ENCODE data around the gene MED25. TPM values are rescaled to one million over a fixed set of nuclear protein-coding genes. Genes with fewer than 3 reads are reported as not detected.
"Not testable (repeated sequence)": the region's sequence is repeated elsewhere in the genome, so short reads cannot be mapped to it uniquely, and the experiment has no call there.

The MED25 gene
- total and polyA plus RNA-seq, 5 donors = 37.8 to 50.4 (median 41.5) TPM

GRCh38 chr19:49816590-49816989 is 1.5 kb upstream of the MED25 start:
- no peak for DNase-seq
- peak overlapping the region; percentile 57 for H3K27ac ChIP-seq (ENCODE audit: low read length)
- 87% methylated on average over 14 of the region's 14 CpGs for WGBS
- H3K9me3 ChIP-seq (ENCODE audit: control insufficient read depth, low read length) = no peaks in the 10 kb centered on the region
- H3K4me3 ChIP-seq (ENCODE audit: low read length) = peak overlapping the region; percentile 38
- intact Hi-C loops (cut with DNase I) = loop anchor here in 3 of 4 donors (5.0 to 10.0 kb wide), 2 partner anchors 48 to 51 kb away; partner anchors contain the start of gene PNKP (in 3 of the 3)
- no peak for ATAC-seq
- H3K4me1 ChIP-seq (ENCODE audit: control insufficient read depth, insufficient read depth, low read length) = peaks cover 3% of the 10 kb centered on the region
- no peaks in the 10 kb centered on the region for H3K27me3 ChIP-seq (ENCODE audit: control insufficient read depth, insufficient read depth)

GRCh38 chr19:49818649-49819370 is 721 bp downstream of the MED25 start:
- DNase-seq (peak in 2 of 3 donors; percentile 42 to 68), ATAC-seq (no peak)
- peak overlapping the region; percentile 65 for H3K4me3 ChIP-seq (ENCODE audit: low read length)
- H3K9me3 ChIP-seq (ENCODE audit: control insufficient read depth, low read length) = no peaks in the 10 kb centered on the region
- peaks cover 3% of the 10 kb centered on the region for H3K4me1 ChIP-seq (ENCODE audit: control insufficient read depth, insufficient read depth, low read length)
- peak overlapping the region; percentile 98 for H3K27ac ChIP-seq (ENCODE audit: low read length)
- 22% methylated on average over 16 of the region's 16 CpGs for WGBS
- H3K27me3 ChIP-seq (ENCODE audit: control insufficient read depth, insufficient read depth) = no peaks in the 10 kb centered on the region
- intact Hi-C loops (cut with DNase I) = loop anchor here in 3 of 4 donors (5.0 to 10.0 kb wide), 2 partner anchors 46 to 48 kb away; partner anchors contain the start of gene PNKP (in 3 of the 3)

GRCh38 chr19:49819452-49820115 is 1.5 kb downstream of the MED25 start:
- intact Hi-C loops (cut with DNase I) = loop anchor here in 3 of 4 donors (5.0 to 10.0 kb wide), 2 partner anchors 45 to 48 kb away; partner anchors contain the start of gene PNKP (in 3 of the 3)
- not testable (repeated sequence) for H3K27me3 ChIP-seq (ENCODE audit: control insufficient read depth, insufficient read depth); ATAC-seq; H3K9me3 ChIP-seq (ENCODE audit: control insufficient read depth, low read length); H3K4me3 ChIP-seq (ENCODE audit: low read length); H3K4me1 ChIP-seq (ENCODE audit: control insufficient read depth, insufficient read depth, low read length)
- H3K27ac ChIP-seq (ENCODE audit: low read length) = peak overlapping the region; percentile 51
- DNase-seq = peak in 1 of 3 donors; percentile 65
- 74% methylated on average over 7 of the region's 7 CpGs for WGBS

- intact Hi-C loops (cut with DNase I) = no loop called here
- 54% methylated on average over 10 of the region's 10 CpGs for WGBS
- no peaks in the 10 kb centered on the region for H3K27me3 ChIP-seq (ENCODE audit: control insufficient read depth, insufficient read depth)
- no peaks in the 10 kb centered on the region for H3K9me3 ChIP-seq (ENCODE audit: control insufficient read depth, low read length)
- no peak overlapping the region for H3K4me3 ChIP-seq (ENCODE audit: low read length)
- ATAC-seq (no peak), DNase-seq (peak in 1 of 3 donors; percentile 44)
- H3K27ac ChIP-seq (ENCODE audit: low read length) = peak overlapping the region; percentile 51
- peaks cover 3% of the 10 kb centered on the region for H3K4me1 ChIP-seq (ENCODE audit: control insufficient read depth, insufficient read depth, low read length)
Observed at GRCh38 chr19:49820125-49820524, 2.0 kb downstream of the MED25 start.

GRCh38 chr19:49823472-49823871 is 5.4 kb downstream of the MED25 start:
- no peaks in the 10 kb centered on the region for H3K9me3 ChIP-seq (ENCODE audit: control insufficient read depth, low read length)
- peaks cover 3% of the 10 kb centered on the region for H3K4me1 ChIP-seq (ENCODE audit: control insufficient read depth, insufficient read depth, low read length)
- no peak overlapping the region for H3K27ac ChIP-seq (ENCODE audit: low read length)
- ATAC-seq = no peak
- WGBS = 95% methylated on average over 12 of the region's 12 CpGs
- H3K27me3 ChIP-seq (ENCODE audit: control insufficient read depth, insufficient read depth) = no peaks in the 10 kb centered on the region
- peak in 1 of 3 donors; percentile 2 for DNase-seq
- intact Hi-C loops (cut with DNase I) = no loop called here
- no peak overlapping the region for H3K4me3 ChIP-seq (ENCODE audit: low read length)

GRCh38 chr19:49824662-49825061 is 6.6 kb downstream of the MED25 start:
- Histone ChIP-seq H3K27me3 (ENCODE audit: control insufficient read depth, insufficient read depth) (no peaks in the 10 kb centered on the region), H3K4me3 (ENCODE audit: low read length) (no peak overlapping the region), H3K27ac (ENCODE audit: low read length) (no peak overlapping the region), H3K9me3 (ENCODE audit: control insufficient read depth, low read length) (no peaks in the 10 kb centered on the region), H3K4me1 (ENCODE audit: control insufficient read depth, insufficient read depth, low read length) (no peaks in the 10 kb centered on the region)
- ATAC-seq (no peak), DNase-seq (peak in 2 of 3 donors; percentile 7 to 23)
- 88% methylated on average over 6 of the region's 6 CpGs for WGBS
- intact Hi-C loops (cut with DNase I) = no loop called here

- H3K4me3 ChIP-seq (ENCODE audit: low read length) = no peak overlapping the region
- H3K9me3 ChIP-seq (ENCODE audit: control insufficient read depth, low read length) = no peaks in the 10 kb centered on the region
- no peaks in the 10 kb centered on the region for H3K4me1 ChIP-seq (ENCODE audit: control insufficient read depth, insufficient read depth, low read length)
- DNase-seq (peak in 2 of 3 donors; percentile 32 to 35), ATAC-seq (no peak)
- H3K27me3 ChIP-seq (ENCODE audit: control insufficient read depth, insufficient read depth) = no peaks in the 10 kb centered on the region
- intact Hi-C loops (cut with DNase I) = no loop called here
- WGBS = 93% methylated on average over 14 of the region's 14 CpGs
- H3K27ac ChIP-seq (ENCODE audit: low read length) = no peak overlapping the region
Observed at GRCh38 chr19:49827034-49827433, 8.9 kb downstream of the MED25 start.

- Histone ChIP-seq H3K9me3 (ENCODE audit: control insufficient read depth, low read length) (no peaks in the 10 kb centered on the region), H3K4me1 (ENCODE audit: control insufficient read depth, insufficient read depth, low read length) (no peaks in the 10 kb centered on the region), H3K4me3 (ENCODE audit: low read length) (no peak overlapping the region), H3K27ac (ENCODE audit: low read length) (no peak overlapping the region), H3K27me3 (ENCODE audit: control insufficient read depth, insufficient read depth) (no peaks in the 10 kb centered on the region)
- WGBS = 94% methylated on average over 8 of the region's 8 CpGs
- DNase-seq (no peak), ATAC-seq (no peak)
- intact Hi-C loops (cut with DNase I) = no loop called here
Observed at GRCh38 chr19:49829200-49829599, 11.1 kb downstream of the MED25 start.

- ATAC-seq = no peak
- Histone ChIP-seq H3K4me1 (ENCODE audit: control insufficient read depth, insufficient read depth, low read length) (no peaks in the 10 kb centered on the region), H3K27ac (ENCODE audit: low read length) (no peak overlapping the region)
Observed at GRCh38 chr19:49829721-49830120, 11.6 kb downstream of the MED25 start.

GRCh38 chr19:49830766-49831165 is 12.7 kb downstream of the MED25 start:
- Histone ChIP-seq H3K27me3 (ENCODE audit: control insufficient read depth, insufficient read depth) (no peaks in the 10 kb centered on the region), H3K27ac (ENCODE audit: low read length) (no peak overlapping the region), H3K9me3 (ENCODE audit: control insufficient read depth, low read length) (no peaks in the 10 kb centered on the region), H3K4me1 (ENCODE audit: control insufficient read depth, insufficient read depth, low read length) (no peaks in the 10 kb centered on the region), H3K4me3 (ENCODE audit: low read length) (no peak overlapping the region)
- intact Hi-C loops (cut with DNase I) = no loop called here
- ATAC-seq = no peak
- WGBS = 90% methylated on average over 12 of the region's 12 CpGs
- peak in 1 of 3 donors; percentile 49 for DNase-seq

More at GRCh38 chr19:49829721-49830120, 11.6 kb downstream of the MED25 start:
- peak in 1 of 3 donors; percentile 32 for DNase-seq
- Histone ChIP-seq H3K4me3 (ENCODE audit: low read length) (no peak overlapping the region), H3K9me3 (ENCODE audit: control insufficient read depth, low read length) (no peaks in the 10 kb centered on the region), H3K27me3 (ENCODE audit: control insufficient read depth, insufficient read depth) (no peaks in the 10 kb centered on the region)
- 95% methylated on average over 18 of the region's 18 CpGs for WGBS
- intact Hi-C loops (cut with DNase I) = no loop called here

GRCh38 chr19:49831592-49831991 is 13.5 kb downstream of the MED25 start:
- Histone ChIP-seq H3K9me3 (ENCODE audit: control insufficient read depth, low read length) (no peaks in the 10 kb centered on the region), H3K27ac (ENCODE audit: low read length) (no peak overlapping the region), H3K4me1 (ENCODE audit: control insufficient read depth, insufficient read depth, low read length) (no peaks in the 10 kb centered on the region), H3K4me3 (ENCODE audit: low read length) (no peak overlapping the region), H3K27me3 (ENCODE audit: control insufficient read depth, insufficient read depth) (no peaks in the 10 kb centered on the region)
- intact Hi-C loops (cut with DNase I) = no loop called here
- WGBS = 95% methylated on average over 8 of the region's 8 CpGs
- no peak for ATAC-seq
- no peak for DNase-seq

Measured in right cardiac atrium (tissue), 5 donors.